Stimulated activated CD8-positive, alpha-beta memory T cell treated with anti-CD3 and anti-CD28 coated beads, Interleukin-7, amount 100 ng/mL, for 48 hours (primary cell): ENCODE measurements around the gene EIPR1.

Experiments used
- DNase-seq, 2 donors: peaks; one replicate each; pipeline ENCODE4 v3.0.0-alpha.2; 2020; ENCODE audit warnings: low read depth in 1 of 2; ENCODE audit errors: extremely low read depth in 1 of 2

Gene EIPR1

GRCh38 chr2:3277748-3278520 is 99.7 kb downstream of the EIPR1 start:
- DNase-seq: no peak

- DNase-seq: no peak
Measured at GRCh38 chr2:3277050-3277747, 100.4 kb downstream of the EIPR1 start.

GRCh38 chr2:3272761-3273160 is 104.9 kb downstream of the EIPR1 start:
- no peak for DNase-seq

- DNase-seq: no peak
Measured at GRCh38 chr2:3270095-3270478, 107.5 kb downstream of the EIPR1 start.

GRCh38 chr2:3269425-3270094 is 108.1 kb downstream of the EIPR1 start:
- no peak for DNase-seq

GRCh38 chr2:3268705-3269029 is 109.0 kb downstream of the EIPR1 start:
- no peak for DNase-seq

GRCh38 chr2:3267869-3268704 is 109.5 kb downstream of the EIPR1 start:
- DNase-seq: no peak

- DNase-seq: no peak
Measured at GRCh38 chr2:3266925-3267867, 110.4 kb downstream of the EIPR1 start.

- no peak for DNase-seq
Measured at GRCh38 chr2:3265981-3266924, 111.4 kb downstream of the EIPR1 start.

GRCh38 chr2:3265471-3265870 is 112.1 kb downstream of the EIPR1 start:
- DNase-seq: no peak

GRCh38 chr2:3264010-3264744 is 113.4 kb downstream of the EIPR1 start:
- no peak for DNase-seq

- no peak for DNase-seq
Measured at GRCh38 chr2:3263487-3263886, 114.1 kb downstream of the EIPR1 start.

- DNase-seq: no peak
Measured at GRCh38 chr2:3262437-3263388, 114.9 kb downstream of the EIPR1 start.

- DNase-seq: no peak
Measured at GRCh38 chr2:3261511-3261910, 116.1 kb downstream of the EIPR1 start.

GRCh38 chr2:3260959-3261358 is 116.7 kb downstream of the EIPR1 start:
- no peak for DNase-seq

- no peak for DNase-seq
Measured at GRCh38 chr2:3257826-3258225, 119.8 kb downstream of the EIPR1 start.

GRCh38 chr2:3257166-3257565 is 120.5 kb downstream of the EIPR1 start:
- no peak for DNase-seq
